A549 (cell line): ENCODE measurements around the gene ATP1B1. TPM values are rescaled to one million over a fixed set of nuclear protein-coding genes. Genes with fewer than 3 reads are reported as not detected.

Source experiments
- ATAC-seq, 2 experiments: fragments of 200-7000 bp in 1 of 2; fragments of >200 bp in 1 of 2; cut with Nextera tagmentation in 1 of 2; cut with Tn5 transposase in 1 of 2; 3 replicates each; pipeline versions ENCODE4 v1.8.0 to v1.9.1; 2018 to 2020; ENCODE audit warnings: mild to moderate bottlenecking in 1 of 2, moderate library complexity in 1 of 2
- CTCF ChIA-PET: fragments of 300-600 bp; sonication (Branson Sonifier 250); formaldehyde crosslinking; extraction: SDS; loops from one replicate; lab custom pipeline; 2021; ENCODE audit warnings: antibody characterized with exemption, inconsistent platforms; lab: Yijun Ruan, JAX
- POLR2A ChIA-PET: fragments of 350-600 bp; formaldehyde crosslinking; extraction: SDS; loops from one replicate; lab custom pipeline; 2021; ENCODE audit warnings: antibody characterized with exemption, inconsistent platforms; lab: Yijun Ruan, JAX
- DNase-seq, 2 experiments: peaks; one replicate each; pipeline versions ENCODE4 v3.0.0 to v3.0.0-alpha.2; 2011 to 2016; ENCODE audit warnings: low read depth in 1 of 2, low spot score in 1 of 2
- FAIRE-seq: peaks from 2 replicates; lab custom pipeline; 2011; peaks lifted over from hg19 to GRCh38; lab: Jason Lieb, UNC
- H3K27ac ChIP-seq, 2 experiments: fragments of >200 bp; sonication (Bioruptor Twin); formaldehyde crosslinking; 3 replicates each; pipeline ENCODE4 v1.5.1; 2016 to 2017
- H3K4me1 ChIP-seq: fragments of >200 bp; sonication (Bioruptor Twin); formaldehyde crosslinking; 3 replicates; pipeline ENCODE4 v1.6.1; 2016
- H3K4me2 ChIP-seq: fragments of >200 bp; sonication (Bioruptor Twin); formaldehyde crosslinking; 3 replicates; pipeline ENCODE4 v1.6.1; 2016
- H3K4me3 ChIP-seq: fragments of >200 bp; sonication (Bioruptor Twin); formaldehyde crosslinking; 3 replicates; pipeline ENCODE4 v1.5.1; 2016
- H3K9me3 ChIP-seq: fragments of >200 bp; sonication (Bioruptor Twin); formaldehyde crosslinking; 3 replicates; pipeline ENCODE4 v1.6.1; 2016
- ATOH8 ChIP-seq: fragments of 250-450 bp; sonication (Bioruptor Pico); IDR thresholded peaks from 2 replicates; pipeline ENCODE4 v1.5.0; 2020; ENCODE audit warnings: low read depth, mild to moderate bottlenecking, moderate library complexity
- BCL3 ChIP-seq: fragments of >200 bp; sonication (Bioruptor Twin); formaldehyde crosslinking; IDR thresholded peaks from 3 replicates; pipeline ENCODE4 v1.6.1; 2016
- CBX2 ChIP-seq: fragments of 200-600 bp; sonication (generic); IDR thresholded peaks from 2 replicates; pipeline ENCODE4 v1.6.1; 2016; ENCODE audit warnings: low read depth, mild to moderate bottlenecking, borderline replicate concordance
- CBX8 ChIP-seq: fragments of 200-600 bp; sonication (generic); IDR thresholded peaks from 2 replicates; pipeline ENCODE4 v1.6.1; 2016
- CEBPB ChIP-seq, 2 experiments: fragments of >200 bp in 1 of 2; sonication (Bioruptor Twin) in 1 of 2; formaldehyde crosslinking in 1 of 2; IDR thresholded peaks; 2 replicates each; pipeline ENCODE4 v1.6.1; 2012 to 2016
- CHD2 ChIP-seq: fragments of 150-350 bp; IDR thresholded peaks from 2 replicates; pipeline ENCODE4 v1.6.1; 2014; ENCODE audit warnings: low read length; ENCODE audit not compliant: partially characterized antibody
- CTCF ChIP-seq: fragments of >200 bp; sonication (Bioruptor Twin); formaldehyde crosslinking; IDR thresholded peaks from 3 replicates; pipeline ENCODE4 v1.5.1; 2016
- FOXS1 ChIP-seq: fragments of 250-450 bp; sonication (Bioruptor Pico); IDR thresholded peaks from 2 replicates; pipeline ENCODE4 v1.5.0; 2020; ENCODE audit warnings: mild to moderate bottlenecking, moderate library complexity
- HDAC2 ChIP-seq: fragments of 200-600 bp; sonication (generic); IDR thresholded peaks from 2 replicates; pipeline ENCODE4 v1.6.1; 2016
- HES2 ChIP-seq: fragments of >200 bp; sonication (Bioruptor Twin); formaldehyde crosslinking; IDR thresholded peaks from 2 replicates; pipeline ENCODE4 v1.6.1; 2016
- JUN ChIP-seq, 2 experiments: fragments of >200 bp; sonication (Bioruptor Twin); formaldehyde crosslinking; IDR thresholded peaks; 2 replicates in 1 of 2; 3 replicates in 1 of 2; pipeline ENCODE4 v1.6.1; 2016 to 2017
- KDM1A ChIP-seq: fragments of 200-600 bp; sonication (generic); IDR thresholded peaks from 2 replicates; pipeline ENCODE4 v1.6.1; 2016; ENCODE audit warnings: low read depth, mild to moderate bottlenecking
- MAFK ChIP-seq: fragments of 450-650 bp; IDR thresholded peaks from 2 replicates; pipeline ENCODE4 v1.6.1; 2014; ENCODE audit not compliant: partially characterized antibody
- MAZ ChIP-seq: fragments of 150-350 bp; IDR thresholded peaks from 2 replicates; pipeline ENCODE4 v1.6.1; 2014; ENCODE audit warnings: antibody characterized with exemption, low read depth, low read length, borderline replicate concordance
- MYC ChIP-seq: IDR thresholded peaks from 2 replicates; pipeline ENCODE4 v1.6.1; 2012; ENCODE audit warnings: mild to moderate bottlenecking, inconsistent platforms, low read length, improper control_type of control experiment, borderline replicate concordance
- PBX3 ChIP-seq: IDR thresholded peaks from 2 replicates; pipeline ENCODE4 v1.6.1; 2012
- RAD21 ChIP-seq, 2 experiments: fragments of >200 bp in 1 of 2; sonication (Bioruptor Twin) in 1 of 2; formaldehyde crosslinking in 1 of 2; IDR thresholded peaks in 1 of 2; conservative IDR thresholded peaks in 1 of 2; 2 replicates in 1 of 2; 3 replicates in 1 of 2; pipeline ENCODE4 v1.6.1; 2012 to 2018; ENCODE audit warnings: inconsistent platforms in 1 of 2
- REST ChIP-seq: fragments of 200-600 bp; sonication (generic); IDR thresholded peaks from 2 replicates; pipeline ENCODE4 v1.6.1; 2016; ENCODE audit warnings: antibody characterized with exemption, mild to moderate bottlenecking, moderate library complexity
- RFX5 ChIP-seq: fragments of 450-650 bp; IDR thresholded peaks from 2 replicates; pipeline ENCODE4 v1.7.1; 2014; ENCODE audit warnings: antibody characterized with exemption, mild to moderate bottlenecking, moderate library complexity
- SMC3 ChIP-seq: fragments of >200 bp; sonication (Bioruptor Twin); formaldehyde crosslinking; IDR thresholded peaks from 3 replicates; pipeline ENCODE4 v1.6.1; 2018; ENCODE audit warnings: inconsistent platforms
- SREBF2 ChIP-seq: fragments of 450-650 bp; IDR thresholded peaks from 2 replicates; pipeline ENCODE4 v1.6.1; 2014; ENCODE audit warnings: mild to moderate bottlenecking, moderate library complexity
- TFCP2L1 ChIP-seq: fragments of 250-450 bp; sonication (Bioruptor Pico); IDR thresholded peaks from 2 replicates; pipeline ENCODE4 v1.5.0; 2021; ENCODE audit warnings: mild to moderate bottlenecking
- TP53 ChIP-seq: fragments of 250-450 bp; sonication (Bioruptor Pico); IDR thresholded peaks from 2 replicates; pipeline ENCODE4 v1.5.0; 2021; ENCODE audit warnings: mild to moderate bottlenecking, moderate library complexity
- USF2 ChIP-seq: fragments of 450-650 bp; IDR thresholded peaks from 2 replicates; pipeline ENCODE4 v1.6.1; 2014; ENCODE audit warnings: antibody characterized with exemption
- ZC3H11A ChIP-seq: fragments of 450-650 bp; IDR thresholded peaks from 2 replicates; pipeline ENCODE4 v1.6.1; 2014; ENCODE audit warnings: antibody characterized with exemption, mild to moderate bottlenecking
- ZFP36 ChIP-seq: fragments of 450-650 bp; IDR thresholded peaks from 2 replicates; pipeline ENCODE4 v1.6.1; 2014; ENCODE audit warnings: borderline replicate concordance; ENCODE audit not compliant: partially characterized antibody
- ZNF302 ChIP-seq: fragments of 250-450 bp; sonication (Bioruptor Pico); IDR thresholded peaks from 2 replicates; pipeline ENCODE4 v1.9.0; 2021; ENCODE audit warnings: inconsistent platforms, mild to moderate bottlenecking, moderate library complexity
- WGBS: methylation state at CpG from one replicate; pipeline ENCODE4 v1.1.6; 2017; ENCODE audit errors: missing lambda C conversion rate; 5-methylcytosine and 5-hydroxymethylcytosine counted together
- polyA plus RNA-seq, 4 experiments: library from polyadenylated mRNA; depleted of rRNA in 3 of 4; stranded (reverse); fragments of >200 nt; fragmentation: RNase III in 1 of 4; extraction: RNeasy Plus Mini Kit Qiagen cat#74134 plus additional on column Dnase treatment in 1 of 4; gene quantifications; 2 replicates in 3 of 4; 3 replicates in 1 of 4; pipeline ENCODE4 v1.2.3, GENCODE V29; 2011 to 2017

ATP1B1 gene
- polyA plus RNA-seq, 2 of the 4 experiments (the other 2 are of a cell fraction): 303 to 377 TPM

GRCh38 chr1:169072945-169073725 is 33.4 kb upstream of the ATP1B1 start:
- FAIRE-seq (no peak), DNase-seq (no peak), ATAC-seq (no peak)
- 62% methylated on average over 6 of the region's 6 CpGs for WGBS
- Histone ChIP-seq H3K4me3 (no peak overlapping the region), H3K9me3 (no peaks in the 10 kb centered on the region), H3K4me2 (no peak overlapping the region), H3K4me1 (no peaks in the 10 kb centered on the region), H3K27ac (no peak overlapping the region)
- TF ChIP-seq MYC (no peak), ZC3H11A (no peak), KDM1A (no peak), RAD21 (conservative IDR thresholded peaks at IDR 0.05 in 1 of 2, IDR thresholded peaks at IDR 0.05 in 1 of 2) (no peak), MAZ (no peak), CBX2 (no peak), USF2 (no peak), SREBF2 (no peak), ZNF302 (no peak)
- ChIA-PET POLR2A (no interaction called here), CTCF (no interaction called here)

- peaks cover 9% of the 10 kb centered on the region for H3K4me1 ChIP-seq
- no peaks in the 10 kb centered on the region for H3K9me3 ChIP-seq
- ATAC-seq: no peak
- ChIA-PET CTCF (interaction anchor here (0.9 kb wide), 1 partner anchor 132 kb away, joined by 3 read pairs; no protein-coding TSS in a partner anchor), POLR2A (no interaction called here)
- no peak overlapping the region for H3K27ac ChIP-seq
- TF ChIP-seq BCL3 (no peak), HDAC2 (no peak), CTCF (no peak), REST (no peak), TP53 (CRISPR knock-in tag) (no peak), CHD2 (no peak), CEBPB (IDR thresholded peaks at IDR 0.05) (no peak), ZFP36 (no peak), TFCP2L1 (CRISPR knock-in tag) (no peak), SREBF2 (no peak), HES2 (no peak), CBX8 (no peak), FOXS1 (CRISPR knock-in tag) (no peak), PBX3 (no peak), RFX5 (no peak), JUN (IDR thresholded peaks at IDR 0.05) (no peak), MAFK (no peak), SMC3 (no peak), ATOH8 (CRISPR knock-in tag) (no peak)
- 52% methylated on average over 1 of the region's 1 CpG for WGBS
- no peak for DNase-seq
- no peak for FAIRE-seq
- no peak overlapping the region for H3K4me3 ChIP-seq
- H3K4me2 ChIP-seq: no peak overlapping the region
These were observed 28.2 kb upstream of the ATP1B1 start for GRCh38 chr1:169078163-169078883.
